ENCODE results near the gene SP140. TPM values are rescaled to one million over a fixed set of nuclear protein-coding genes. Genes with fewer than 3 reads are reported as not detected.

The SP140 gene
- polyA plus RNA-seq, 3 donors: 2.5 to 7.3 (median 5.9) TPM

DNA sequence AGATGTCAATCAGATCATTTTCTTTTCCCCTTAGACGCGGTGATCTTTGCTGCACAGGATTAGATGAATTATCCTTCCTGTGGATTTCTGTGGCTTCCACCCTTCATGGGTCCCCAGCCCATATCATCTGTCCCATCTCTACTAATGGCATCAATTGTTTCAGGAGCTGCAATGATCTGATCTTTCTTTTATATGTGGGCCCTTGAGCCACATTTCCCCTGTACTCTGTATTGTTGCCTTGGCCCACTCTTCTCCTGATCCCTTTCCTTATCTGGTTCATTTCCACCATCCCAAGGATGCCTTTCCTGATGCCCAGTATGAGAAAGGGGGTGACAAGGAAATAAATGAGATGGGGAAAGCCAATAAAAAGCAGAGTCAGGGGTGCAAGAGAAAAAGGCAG, 24.7 kb downstream of the SP140 start:
- no peak overlapping the region for H3K9ac ChIP-seq (ENCODE audit: insufficient read depth, low read length, poor library complexity, severe bottlenecking)
- no peaks in the 10 kb centered on the region for H3K9me3 ChIP-seq (replicated peaks in 1 of 2; ENCODE audit: control insufficient read depth in 1 of 2, insufficient read depth in 1 of 2, low read length in 2 of 2)
- Mint-ChIP-seq H3K9me3 (no peaks in the 10 kb centered on the region), H3K27ac (no peak overlapping the region), H3K36me3 (peaks cover 0 to 3% of the 10 kb centered on the region in 2 donors), H3K27me3 (ENCODE audit: low read depth in 3 of 3) (peaks cover 0 to under 1% (median 0%) of the 10 kb centered on the region in 3 donors), H3K4me1 (no peaks in the 10 kb centered on the region), H3K4me3 (no peak overlapping the region)
- WGBS (ENCODE audit: insufficient coverage): 100% methylated on average over 2 of the region's 2 CpGs
- no peak for TF ChIP-seq CTCF (IDR thresholded peaks at IDR 0.05)
- intact Hi-C loops (cut with micrococcal nuclease): no loop called here
- no peaks in the 10 kb centered on the region for H3K27me3 ChIP-seq (ENCODE audit: control insufficient read depth in 2 of 2, insufficient read depth in 2 of 2, low read length in 2 of 2)
- DNase-seq: no peak
- no peak overlapping the region for H2AFZ ChIP-seq (ENCODE audit: insufficient read depth, low read depth, low read length, poor library complexity, severe bottlenecking)
- no peaks in the 10 kb centered on the region for H3K79me2 ChIP-seq (ENCODE audit: insufficient read depth, low read length)
- H3K36me3 ChIP-seq (replicated peaks in 1 of 2; ENCODE audit: control insufficient read depth in 1 of 2, insufficient read depth in 2 of 2, low read length in 2 of 2): no peaks in the 10 kb centered on the region
- no peak overlapping the region for H3K27ac ChIP-seq (ENCODE audit: low read depth in 1 of 2, low read length in 2 of 2)
- H3K4me2 ChIP-seq (replicated peaks; ENCODE audit: extremely low read depth, low read length, poor library complexity, severe bottlenecking): no peak overlapping the region
- H4K20me1 ChIP-seq (ENCODE audit: insufficient read depth, low read length): no peaks in the 10 kb centered on the region
- no peak overlapping the region for H3K4me3 ChIP-seq (replicated peaks in 1 of 3; ENCODE audit: low read depth in 2 of 3, low read length in 3 of 3)
- H3K4me1 ChIP-seq (ENCODE audit: control insufficient read depth in 1 of 2, insufficient read depth in 2 of 2, low read length in 2 of 2): peaks cover 17 to 27% of the 10 kb centered on the region in 2 donors

- Mint-ChIP-seq H3K4me1 (no peaks in the 10 kb centered on the region), H3K36me3 (peaks cover 0 to 3% of the 10 kb centered on the region in 2 donors), H3K27me3 (ENCODE audit: low read depth in 3 of 3) (peaks cover 0 to 2% (median 0%) of the 10 kb centered on the region in 3 donors), H3K9me3 (no peaks in the 10 kb centered on the region), H3K27ac (no peak overlapping the region), H3K4me3 (no peak overlapping the region)
- no peaks in the 10 kb centered on the region for H3K36me3 ChIP-seq (replicated peaks in 1 of 2; ENCODE audit: control insufficient read depth in 1 of 2, insufficient read depth in 2 of 2, low read length in 2 of 2)
- H3K4me2 ChIP-seq (replicated peaks; ENCODE audit: extremely low read depth, low read length, poor library complexity, severe bottlenecking): no peak overlapping the region
- no peaks in the 10 kb centered on the region for H3K27me3 ChIP-seq (ENCODE audit: control insufficient read depth in 2 of 2, insufficient read depth in 2 of 2, low read length in 2 of 2)
- intact Hi-C loops (cut with micrococcal nuclease): no loop called here
- no peaks in the 10 kb centered on the region for H4K20me1 ChIP-seq (ENCODE audit: insufficient read depth, low read length)
- H3K27ac ChIP-seq (ENCODE audit: low read depth in 1 of 2, low read length in 2 of 2): no peak overlapping the region
- no peaks in the 10 kb centered on the region for H3K9me3 ChIP-seq (replicated peaks in 1 of 2; ENCODE audit: control insufficient read depth in 1 of 2, insufficient read depth in 1 of 2, low read length in 2 of 2)
- DNase-seq: no peak
- H3K9ac ChIP-seq (ENCODE audit: insufficient read depth, low read length, poor library complexity, severe bottlenecking): no peak overlapping the region
- H3K79me2 ChIP-seq (ENCODE audit: insufficient read depth, low read length): no peaks in the 10 kb centered on the region
- no peak overlapping the region for H3K4me3 ChIP-seq (replicated peaks in 1 of 3; ENCODE audit: low read depth in 2 of 3, low read length in 3 of 3)
- WGBS (ENCODE audit: insufficient coverage): 100% methylated on average over 1 of the region's 4 CpGs
- TF ChIP-seq CTCF (IDR thresholded peaks at IDR 0.05): no peak
- no peaks in the 10 kb centered on the region for H3K4me1 ChIP-seq (ENCODE audit: control insufficient read depth in 1 of 2, insufficient read depth in 2 of 2, low read length in 2 of 2)
- no peak overlapping the region for H2AFZ ChIP-seq (ENCODE audit: insufficient read depth, low read depth, low read length, poor library complexity, severe bottlenecking)
Measured at GRCh38 chr2:230254152-230254881, 28.8 kb downstream of the SP140 start.
